ENCODE data around the gene IL17RB. TPM values are rescaled to one million over a fixed set of nuclear protein-coding genes. Genes with fewer than 3 reads are reported as not detected.

The IL17RB gene
- total and polyA plus RNA-seq, 12 donors: 0.16 to 7.7 (median 0.67) TPM; not detected in 2

DNA sequence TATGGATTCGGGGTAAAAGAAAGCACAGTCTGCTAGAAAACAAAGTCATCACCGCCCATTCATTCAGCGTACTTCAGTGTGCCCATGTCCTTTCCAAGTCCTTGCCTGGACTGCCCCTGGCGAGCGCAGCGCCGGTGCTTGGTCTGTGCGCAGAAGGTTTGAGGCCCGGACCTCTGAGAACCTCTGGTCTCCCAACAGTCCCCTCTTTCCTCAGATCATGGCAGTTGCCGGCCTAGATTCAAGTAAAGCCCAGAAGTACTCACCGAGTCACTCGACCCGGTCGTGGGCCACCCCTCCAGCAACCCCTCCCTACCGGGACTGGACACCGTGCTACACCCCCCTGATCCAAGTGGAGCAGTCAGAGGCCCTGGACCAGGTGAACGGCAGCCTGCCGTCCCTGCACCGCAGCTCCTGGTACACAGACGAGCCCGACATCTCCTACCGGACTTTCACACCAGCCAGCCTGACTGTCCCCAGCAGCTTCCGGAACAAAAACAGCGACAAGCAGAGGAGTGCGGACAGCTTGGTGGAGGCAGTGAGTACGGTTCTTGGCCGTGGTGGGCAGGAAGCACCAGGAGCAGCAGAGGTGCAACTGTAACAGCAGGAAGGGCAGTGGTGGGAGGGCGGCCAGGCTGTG is 36.5 kb upstream of the IL17RB start:
- H3K27me3 ChIP-seq: peaks cover 0 to 6% (median 0%) of the 10 kb centered on the region in 7 donors
- intact Hi-C loops (cut with DNase I): no loop called here
- TF ChIP-seq, protein P1, sequence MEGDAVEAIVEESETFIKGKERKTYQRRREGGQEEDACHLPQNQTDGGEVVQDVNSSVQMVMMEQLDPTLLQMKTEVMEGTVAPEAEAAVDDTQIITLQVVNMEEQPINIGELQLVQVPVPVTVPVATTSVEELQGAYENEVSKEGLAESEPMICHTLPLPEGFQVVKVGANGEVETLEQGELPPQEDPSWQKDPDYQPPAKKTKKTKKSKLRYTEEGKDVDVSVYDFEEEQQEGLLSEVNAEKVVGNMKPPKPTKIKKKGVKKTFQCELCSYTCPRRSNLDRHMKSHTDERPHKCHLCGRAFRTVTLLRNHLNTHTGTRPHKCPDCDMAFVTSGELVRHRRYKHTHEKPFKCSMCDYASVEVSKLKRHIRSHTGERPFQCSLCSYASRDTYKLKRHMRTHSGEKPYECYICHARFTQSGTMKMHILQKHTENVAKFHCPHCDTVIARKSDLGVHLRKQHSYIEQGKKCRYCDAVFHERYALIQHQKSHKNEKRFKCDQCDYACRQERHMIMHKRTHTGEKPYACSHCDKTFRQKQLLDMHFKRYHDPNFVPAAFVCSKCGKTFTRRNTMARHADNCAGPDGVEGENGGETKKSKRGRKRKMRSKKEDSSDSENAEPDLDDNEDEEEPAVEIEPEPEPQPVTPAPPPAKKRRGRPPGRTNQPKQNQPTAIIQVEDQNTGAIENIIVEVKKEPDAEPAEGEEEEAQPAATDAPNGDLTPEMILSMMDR (IDR thresholded peaks at IDR 0.05): no peak

DNA sequence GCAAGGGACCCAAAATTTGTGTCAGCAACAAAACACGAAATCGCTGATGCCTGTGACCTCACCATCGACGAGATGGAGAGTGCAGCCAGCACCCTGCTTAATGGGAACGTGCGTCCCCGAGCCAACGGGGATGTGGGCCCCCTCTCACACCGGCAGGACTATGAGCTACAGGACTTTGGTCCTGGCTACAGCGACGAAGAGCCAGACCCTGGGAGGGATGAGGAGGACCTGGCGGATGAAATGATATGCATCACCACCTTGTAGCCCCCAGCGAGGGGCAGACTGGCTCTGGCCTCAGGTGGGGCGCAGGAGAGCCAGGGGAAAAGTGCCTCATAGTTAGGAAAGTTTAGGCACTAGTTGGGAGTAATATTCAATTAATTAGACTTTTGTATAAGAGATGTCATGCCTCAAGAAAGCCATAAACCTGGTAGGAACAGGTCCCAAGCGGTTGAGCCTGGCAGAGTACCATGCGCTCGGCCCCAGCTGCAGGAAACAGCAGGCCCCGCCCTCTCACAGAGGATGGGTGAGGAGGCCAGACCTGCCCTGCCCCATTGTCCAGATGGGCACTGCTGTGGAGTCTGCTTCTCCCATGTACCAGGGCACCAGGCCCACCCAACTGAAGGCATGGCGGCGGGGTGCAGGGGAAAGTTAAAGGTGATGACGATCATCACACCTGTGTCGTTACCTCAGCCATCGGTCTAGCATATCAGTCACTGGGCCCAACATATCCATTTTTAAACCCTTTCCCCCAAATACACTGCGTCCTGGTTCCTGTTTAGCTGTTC is 35.0 kb upstream of the IL17RB start:
- H3K4me1 ChIP-seq: peaks cover 0 to 15% (median 9%) of the 10 kb centered on the region in 9 donors
- no peaks in the 10 kb centered on the region for H3K9me3 ChIP-seq
- intact Hi-C loops (cut with DNase I): no loop called here
- DNase-seq (no peak), ATAC-seq (no peak)
- H3K27ac ChIP-seq: no peak overlapping the region
- WGBS, 2 donors: 91 to 93% methylated on average over 24 of the region's 24 CpGs
- H3K27me3 ChIP-seq: peaks cover 0 to 6% (median 0%) of the 10 kb centered on the region in 7 donors
- no peaks in the 10 kb centered on the region for H3K36me3 ChIP-seq
- no peak overlapping the region for H3K4me3 ChIP-seq
- TF ChIP-seq, protein P1 (IDR thresholded peaks at IDR 0.05): no peak

More for the DNA sequence above, 36.5 kb upstream of the IL17RB start:
- DNase-seq (no peak), ATAC-seq (no peak)
- peaks cover 0 to 18% (median 9%) of the 10 kb centered on the region in 9 donors for H3K4me1 ChIP-seq
- H3K27ac ChIP-seq: no peak overlapping the region
- 85 to 87% methylated on average over 28 of the region's 28 CpGs for WGBS, 2 donors
- no peak overlapping the region for H3K4me3 ChIP-seq
- H3K9me3 ChIP-seq: no peaks in the 10 kb centered on the region
- H3K36me3 ChIP-seq: no peaks in the 10 kb centered on the region

DNA sequence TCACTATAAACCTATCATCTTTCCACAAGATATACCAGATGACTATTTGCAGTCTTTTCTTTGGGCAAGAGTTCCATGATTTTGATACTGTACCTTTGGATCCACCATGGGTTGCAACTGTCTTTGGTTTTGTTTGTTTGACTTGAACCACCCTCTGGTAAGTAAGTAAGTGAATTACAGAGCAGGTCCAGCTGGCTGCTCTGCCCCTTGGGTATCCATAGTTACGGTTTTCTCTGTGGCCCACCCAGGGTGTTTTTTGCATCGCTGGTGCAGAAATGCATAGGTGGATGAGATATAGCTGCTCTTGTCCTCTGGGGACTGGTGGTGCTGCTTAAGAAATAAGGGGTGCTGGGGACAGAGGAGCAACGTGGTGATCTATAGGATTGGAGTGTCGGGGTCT is 33.9 kb upstream of the IL17RB start:
- H3K36me3 ChIP-seq: no peaks in the 10 kb centered on the region
- peaks cover 0 to 6% (median 0%) of the 10 kb centered on the region in 7 donors for H3K27me3 ChIP-seq
- no peak overlapping the region for H3K4me3 ChIP-seq
- no peak overlapping the region for H3K27ac ChIP-seq
- 71 to 76% methylated on average over 4 of the region's 4 CpGs for WGBS, 2 donors
- peaks cover 0 to 4% (median under 1%) of the 10 kb centered on the region in 9 donors for H3K4me1 ChIP-seq
- no peak for ATAC-seq
- intact Hi-C loops (cut with DNase I): no loop called here
- TF ChIP-seq, protein P1 (IDR thresholded peaks at IDR 0.05): no peak
- no peaks in the 10 kb centered on the region for H3K9me3 ChIP-seq
- DNase-seq: no peak

DNA sequence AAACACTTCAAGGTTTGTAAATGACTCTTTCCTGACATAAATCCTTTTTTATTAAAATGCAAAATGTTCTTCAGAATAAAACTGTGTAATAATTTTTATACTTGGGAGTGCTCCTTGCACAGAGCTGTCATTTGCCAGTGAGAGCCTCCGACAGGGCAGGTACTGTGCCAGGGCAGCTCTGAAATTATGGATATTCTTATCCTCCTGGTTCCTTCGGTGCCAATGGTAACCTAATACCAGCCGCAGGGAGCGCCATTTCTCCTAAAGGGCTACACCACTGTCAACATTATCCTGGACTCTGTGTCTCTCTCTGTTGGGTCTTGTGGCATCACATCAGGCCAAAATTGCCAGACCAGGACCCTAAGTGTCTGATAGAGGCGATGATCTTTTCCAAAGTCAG is 33.1 kb upstream of the IL17RB start:
- Histone ChIP-seq H3K9me3 (no peaks in the 10 kb centered on the region), H3K36me3 (no peaks in the 10 kb centered on the region), H3K4me3 (no peak overlapping the region), H3K27ac (no peak overlapping the region), H3K27me3 (peaks cover 0 to 6% (median 0%) of the 10 kb centered on the region in 7 donors), H3K4me1 (no peaks in the 10 kb centered on the region)
- intact Hi-C loops (cut with DNase I): no loop called here
- no peak for DNase-seq
- peak in 3 of 8 donors; percentile 61 to 76 (median 71) for ATAC-seq
- WGBS, 2 donors: 75 to 86% methylated on average over 5 of the region's 5 CpGs
- TF ChIP-seq, protein P1 (IDR thresholded peaks at IDR 0.05): peak in 2 of 9 donors; percentile 23 to 32

Measured in heart right ventricle (tissue), 16 donors.